CD4-positive, alpha-beta T cell (primary cell): Measurements from ENCODE around the gene ADGRG1. TPM values are rescaled to one million over a fixed set of nuclear protein-coding genes. Genes with fewer than 3 reads are reported as not detected.

ENCODE experiments used
- ATAC-seq: fragments of 200-7000 bp; cut with Tn5 transposase; one replicate; pipeline ENCODE4 v1.10.0; 2022; ENCODE audit warnings: mild to moderate bottlenecking; ENCODE audit not compliant: poor library complexity
- CTCF ChIA-PET: fragments of 350-600 bp; sonication (Branson Sonifier 250); formaldehyde crosslinking; loops from one replicate; lab custom pipeline; 2021; ENCODE audit warnings: antibody characterized with exemption, inconsistent platforms; lab: Charles Lee
- POLR2A ChIA-PET: fragments of 350-600 bp; sonication (Branson Sonifier 250); formaldehyde crosslinking; loops from one replicate; lab custom pipeline; 2021; ENCODE audit warnings: antibody characterized with exemption, inconsistent platforms; lab: Charles Lee
- DNase-seq, 14 experiments: peaks; one replicate each; pipeline ENCODE4 v3.0.0-alpha.2; 2013 to 2020; ENCODE audit warnings: mixed read lengths in 2 of 14
- H3K27ac ChIP-seq, 2 donors: one replicate each; pipeline versions ENCODE4 v1.5.1 to v1.7.0; 2013; ENCODE audit warnings: low read length in 2 of 2, low read depth in 1 of 2, mild to moderate bottlenecking in 1 of 2
- H3K27me3 ChIP-seq, 2 experiments: 1 replicate in 1 of 2; 2 replicates in 1 of 2; pipeline versions ENCODE4 v1.6.1 to v1.7.0; 2013; ENCODE audit warnings: low read length in 2 of 2, control low read depth in 1 of 2, mild to moderate bottlenecking in 1 of 2, moderate library complexity in 1 of 2; ENCODE audit not compliant: insufficient read depth in 2 of 2, control insufficient read depth in 1 of 2
- H3K36me3 ChIP-seq: one replicate; pipeline ENCODE4 v1.6.1; 2013; ENCODE audit warnings: low read length, control low read depth; ENCODE audit not compliant: insufficient read depth
- H3K4me1 ChIP-seq: one replicate; pipeline ENCODE4 v1.6.1; 2013; ENCODE audit warnings: low read length, control low read depth; ENCODE audit not compliant: insufficient read depth
- H3K4me3 ChIP-seq: one replicate; pipeline ENCODE4 v1.5.1; 2013; ENCODE audit warnings: mild to moderate bottlenecking, low read length, moderate library complexity
- H3K9me3 ChIP-seq, 2 experiments: 1 replicate in 1 of 2; 2 replicates in 1 of 2; pipeline versions ENCODE4 v1.6.1 to v1.7.0; 2013; ENCODE audit warnings: low read length in 2 of 2, mild to moderate bottlenecking in 2 of 2, control low read depth in 1 of 2, moderate library complexity in 1 of 2; ENCODE audit not compliant: control insufficient read depth in 1 of 2, insufficient read depth in 1 of 2
- H3K27ac Mint-ChIP-seq: one replicate; pipeline ENCODE4 v1.8.0; 2020; ENCODE audit warnings: mixed read lengths
- H3K27me3 Mint-ChIP-seq: one replicate; pipeline ENCODE4 v1.8.0; 2021; ENCODE audit warnings: mixed read lengths
- H3K36me3 Mint-ChIP-seq: one replicate; pipeline ENCODE4 v1.8.0; 2021; ENCODE audit warnings: low read depth, mixed read lengths
- H3K4me1 Mint-ChIP-seq: one replicate; pipeline ENCODE4 v1.8.0; 2021; ENCODE audit warnings: low read depth, mixed read lengths
- H3K4me3 Mint-ChIP-seq: one replicate; pipeline ENCODE4 v1.8.0; 2020; ENCODE audit warnings: mild to moderate bottlenecking, mixed read lengths
- H3K9me3 Mint-ChIP-seq: one replicate; pipeline ENCODE4 v1.8.0; 2020; ENCODE audit warnings: mixed read lengths
- CTCF ChIP-seq: fragments of 200-600 bp; IDR thresholded peaks from one replicate; pipeline ENCODE4 v1.8.0; 2022; ENCODE audit warnings: antibody characterized with exemption, mild to moderate bottlenecking
- intact Hi-C, 2 experiments: fragments of 100-400 bp; cut with DNase I in 1 of 2; cut with micrococcal nuclease in 1 of 2; formaldehyde crosslinking; loops; one replicate each; pipeline versions ENCODE4 v1.15.1 to v1.9.0; 2023 to 2025; cut with DNase I, micrococcal nuclease
- total RNA-seq, 174 experiments: library from RNA in 2 of 174; stranded (reverse) in 2 of 174; gene quantifications; one replicate each; pipeline ENCODE4 v1.2.3 and lab custom pipeline; 2021 to 2026

The ADGRG1 gene
- total RNA-seq, 2 experiments from 2014 or later: 1.8 to 2.3 TPM

DNA sequence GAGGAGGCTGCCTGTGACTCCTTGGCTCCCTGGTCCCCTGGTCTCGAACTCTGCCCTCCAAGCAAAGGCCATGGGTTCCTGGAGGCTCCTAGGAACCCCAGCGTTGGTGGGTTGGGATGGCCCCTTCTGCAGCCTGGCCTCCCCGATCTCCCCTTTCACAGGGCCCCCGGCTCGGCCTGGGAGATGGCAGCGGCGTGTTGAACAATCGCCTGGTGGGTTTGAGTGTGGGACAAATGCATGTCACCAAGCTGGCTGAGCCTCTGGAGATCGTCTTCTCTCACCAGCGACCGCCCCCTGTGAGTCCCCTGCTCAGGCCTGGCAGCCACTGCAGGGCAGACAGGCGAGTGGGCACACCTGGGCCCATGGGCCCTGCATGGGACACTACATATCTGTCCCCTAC lies 50.6 kb downstream of the ADGRG1 start:
- no peaks in the 10 kb centered on the region for H3K27me3 Mint-ChIP-seq
- TF ChIP-seq CTCF: no peak
- ATAC-seq (no peak), DNase-seq (no peak)
- Histone ChIP-seq H3K9me3 (no peaks in the 10 kb centered on the region), H3K27ac (no peak overlapping the region), H3K4me1 (no peaks in the 10 kb centered on the region), H3K27me3 (no peaks in the 10 kb centered on the region), H3K36me3 (no peaks in the 10 kb centered on the region), H3K4me3 (no peak overlapping the region)
- no peaks in the 10 kb centered on the region for H3K4me1 Mint-ChIP-seq
- intact Hi-C loops: no loop called here
- ChIA-PET CTCF (no interaction called here), POLR2A (no interaction called here)
- no peak overlapping the region for H3K4me3 Mint-ChIP-seq
- H3K9me3 Mint-ChIP-seq: no peaks in the 10 kb centered on the region
- no peaks in the 10 kb centered on the region for H3K36me3 Mint-ChIP-seq
- no peak overlapping the region for H3K27ac Mint-ChIP-seq

DNA sequence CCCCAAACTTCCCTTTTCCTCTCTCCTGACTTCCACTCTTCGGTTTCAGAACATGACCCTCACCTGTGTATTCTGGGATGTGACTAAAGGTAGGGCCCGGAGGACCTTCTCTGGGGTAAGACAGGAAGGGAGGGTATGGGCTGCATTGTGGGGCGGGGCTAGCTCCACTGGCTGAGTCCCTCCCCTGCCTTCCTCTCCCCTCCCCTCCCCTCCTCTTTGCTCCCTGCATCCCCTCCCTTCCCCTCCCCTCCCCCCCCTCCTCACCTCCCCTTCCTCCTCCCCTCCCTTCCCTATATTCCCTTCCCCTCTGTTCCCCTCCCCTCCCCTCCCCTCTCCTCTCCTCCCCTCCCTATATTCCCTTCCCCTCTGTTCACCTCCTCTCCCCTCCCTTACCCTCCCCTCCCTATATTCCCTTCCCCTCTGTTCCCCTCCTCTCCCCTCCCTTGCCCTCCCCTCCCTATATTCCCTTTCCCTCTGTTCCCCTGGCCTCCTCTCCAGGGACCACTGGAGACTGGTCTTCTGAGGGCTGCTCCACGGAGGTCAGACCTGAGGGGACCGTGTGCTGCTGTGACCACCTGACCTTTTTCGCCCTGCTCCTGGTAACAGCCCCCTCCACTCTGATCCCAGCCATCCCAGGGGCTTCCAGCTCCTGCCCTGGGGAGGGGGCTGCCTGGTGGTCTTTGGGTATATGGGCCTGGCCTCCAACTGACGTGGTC lies 51.5 kb downstream of the ADGRG1 start:
- H3K4me1 Mint-ChIP-seq: no peaks in the 10 kb centered on the region
- no peaks in the 10 kb centered on the region for H3K9me3 Mint-ChIP-seq
- H3K4me3 ChIP-seq: no peak overlapping the region
- no peak for TF ChIP-seq CTCF
- H3K36me3 ChIP-seq: no peaks in the 10 kb centered on the region
- CTCF ChIA-PET: no interaction called here
- no peaks in the 10 kb centered on the region for H3K36me3 Mint-ChIP-seq
- no peak overlapping the region for H3K27ac ChIP-seq
- POLR2A ChIA-PET: no interaction called here
- no peak overlapping the region for H3K27ac Mint-ChIP-seq
- intact Hi-C loops: no loop called here
- H3K9me3 ChIP-seq: no peaks in the 10 kb centered on the region
- no peaks in the 10 kb centered on the region for H3K27me3 ChIP-seq
- no peak for DNase-seq
- no peaks in the 10 kb centered on the region for H3K4me1 ChIP-seq
- ATAC-seq: no peak
- H3K4me3 Mint-ChIP-seq: no peak overlapping the region
- H3K27me3 Mint-ChIP-seq: no peaks in the 10 kb centered on the region

DNA sequence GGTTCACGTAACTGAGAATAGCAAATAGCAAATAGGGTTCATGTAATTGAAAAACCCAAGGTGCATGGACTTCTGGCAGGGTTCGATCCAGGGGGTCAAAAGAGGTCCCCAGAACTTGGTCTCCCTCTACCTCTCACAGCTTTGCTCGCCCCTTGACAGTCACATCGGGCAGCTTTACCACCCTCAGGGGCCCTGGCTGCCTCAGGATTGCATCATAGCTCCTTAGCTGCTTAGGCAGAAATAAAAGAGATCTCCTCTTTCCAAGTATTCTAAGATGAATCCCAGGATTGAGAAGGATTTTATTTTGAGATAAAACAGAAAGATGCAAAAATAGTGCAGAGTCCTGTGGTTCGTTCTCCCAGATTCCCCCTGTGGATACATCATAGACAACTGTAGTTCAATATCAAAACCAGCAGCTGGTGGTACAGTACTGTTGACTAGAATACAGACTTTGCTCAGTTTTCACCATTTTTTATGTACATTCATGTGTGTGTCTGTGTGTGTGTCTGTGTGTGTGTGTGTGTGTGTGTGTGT lies 52.5 kb downstream of the ADGRG1 start:
- intact Hi-C loops: no loop called here
- Histone ChIP-seq H3K27ac (no peak overlapping the region), H3K36me3 (no peaks in the 10 kb centered on the region), H3K27me3 (no peaks in the 10 kb centered on the region), H3K9me3 (no peaks in the 10 kb centered on the region), H3K4me3 (no peak overlapping the region), H3K4me1 (no peaks in the 10 kb centered on the region)
- no peak for ATAC-seq
- DNase-seq: no peak
- no peak overlapping the region for H3K4me3 Mint-ChIP-seq
- H3K27ac Mint-ChIP-seq: no peak overlapping the region
- no peaks in the 10 kb centered on the region for H3K9me3 Mint-ChIP-seq
- H3K27me3 Mint-ChIP-seq: no peaks in the 10 kb centered on the region
- POLR2A ChIA-PET: no interaction called here
- CTCF ChIA-PET: no interaction called here
- H3K4me1 Mint-ChIP-seq: no peaks in the 10 kb centered on the region
- H3K36me3 Mint-ChIP-seq: no peaks in the 10 kb centered on the region
- no peak for TF ChIP-seq CTCF
